ENCODE measurements around the gene SPECC1L.
A peak's percentile ranks its signal among the peaks of the same experiment; 100 is the strongest.

SPECC1L gene

DNA sequence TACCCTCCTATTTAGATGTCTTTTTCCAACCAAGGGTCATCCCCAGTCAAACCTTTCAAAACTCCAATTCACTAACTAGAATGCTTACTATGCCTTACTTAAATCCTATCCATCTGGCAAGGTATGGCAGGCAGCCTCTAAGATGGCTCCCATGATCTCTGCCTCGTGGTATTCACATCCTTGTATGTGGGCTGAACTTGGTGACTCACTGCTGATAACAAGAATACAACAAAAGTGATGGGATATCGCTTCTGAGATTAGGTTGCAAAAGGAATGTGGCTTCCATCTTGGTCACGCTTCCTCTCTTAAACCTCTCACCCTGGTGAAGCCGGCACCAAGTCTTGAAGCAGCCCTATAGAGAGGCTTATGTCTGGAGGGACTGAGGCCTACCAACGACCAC lies 194.9 kb downstream of the SPECC1L start:
- no peak overlapping the region for H3K4me3 ChIP-seq (replicated peaks in 1 of 2; ENCODE audit: low read depth in 2 of 2, low read length in 2 of 2)
- TF ChIP-seq, protein P1, sequence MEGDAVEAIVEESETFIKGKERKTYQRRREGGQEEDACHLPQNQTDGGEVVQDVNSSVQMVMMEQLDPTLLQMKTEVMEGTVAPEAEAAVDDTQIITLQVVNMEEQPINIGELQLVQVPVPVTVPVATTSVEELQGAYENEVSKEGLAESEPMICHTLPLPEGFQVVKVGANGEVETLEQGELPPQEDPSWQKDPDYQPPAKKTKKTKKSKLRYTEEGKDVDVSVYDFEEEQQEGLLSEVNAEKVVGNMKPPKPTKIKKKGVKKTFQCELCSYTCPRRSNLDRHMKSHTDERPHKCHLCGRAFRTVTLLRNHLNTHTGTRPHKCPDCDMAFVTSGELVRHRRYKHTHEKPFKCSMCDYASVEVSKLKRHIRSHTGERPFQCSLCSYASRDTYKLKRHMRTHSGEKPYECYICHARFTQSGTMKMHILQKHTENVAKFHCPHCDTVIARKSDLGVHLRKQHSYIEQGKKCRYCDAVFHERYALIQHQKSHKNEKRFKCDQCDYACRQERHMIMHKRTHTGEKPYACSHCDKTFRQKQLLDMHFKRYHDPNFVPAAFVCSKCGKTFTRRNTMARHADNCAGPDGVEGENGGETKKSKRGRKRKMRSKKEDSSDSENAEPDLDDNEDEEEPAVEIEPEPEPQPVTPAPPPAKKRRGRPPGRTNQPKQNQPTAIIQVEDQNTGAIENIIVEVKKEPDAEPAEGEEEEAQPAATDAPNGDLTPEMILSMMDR (IDR thresholded peaks at IDR 0.05; ENCODE audit: low read depth, low read length): no peak
- peak; percentile 56 to 69 for DNase-seq (ENCODE audit: low read depth in 2 of 2)

DNA sequence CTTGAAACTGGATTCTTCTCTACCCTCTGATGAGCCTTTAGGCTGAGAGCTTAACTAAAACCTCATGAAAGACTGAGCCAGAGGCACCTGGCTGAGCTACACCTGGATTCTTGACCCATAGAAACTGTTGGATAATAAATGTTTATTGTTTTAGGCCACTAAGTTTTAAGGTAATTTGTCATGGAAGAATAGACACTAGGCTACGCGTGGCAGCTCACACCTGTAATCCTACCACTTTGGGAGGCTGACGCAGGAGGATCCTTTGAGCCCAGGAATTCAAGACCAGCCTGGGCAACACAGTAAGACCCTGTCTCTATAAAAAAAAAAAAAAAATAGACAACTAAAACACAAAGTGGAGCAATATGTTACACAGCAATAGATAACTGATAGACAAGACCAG lies 195.3 kb downstream of the SPECC1L start:
- TF ChIP-seq, protein P1 (IDR thresholded peaks at IDR 0.05; ENCODE audit: low read depth, low read length): no peak
- H3K4me3 ChIP-seq (replicated peaks in 1 of 2; ENCODE audit: low read depth in 2 of 2, low read length in 2 of 2): no peak overlapping the region
- DNase-seq (ENCODE audit: low read depth in 2 of 2): no peak

DNA sequence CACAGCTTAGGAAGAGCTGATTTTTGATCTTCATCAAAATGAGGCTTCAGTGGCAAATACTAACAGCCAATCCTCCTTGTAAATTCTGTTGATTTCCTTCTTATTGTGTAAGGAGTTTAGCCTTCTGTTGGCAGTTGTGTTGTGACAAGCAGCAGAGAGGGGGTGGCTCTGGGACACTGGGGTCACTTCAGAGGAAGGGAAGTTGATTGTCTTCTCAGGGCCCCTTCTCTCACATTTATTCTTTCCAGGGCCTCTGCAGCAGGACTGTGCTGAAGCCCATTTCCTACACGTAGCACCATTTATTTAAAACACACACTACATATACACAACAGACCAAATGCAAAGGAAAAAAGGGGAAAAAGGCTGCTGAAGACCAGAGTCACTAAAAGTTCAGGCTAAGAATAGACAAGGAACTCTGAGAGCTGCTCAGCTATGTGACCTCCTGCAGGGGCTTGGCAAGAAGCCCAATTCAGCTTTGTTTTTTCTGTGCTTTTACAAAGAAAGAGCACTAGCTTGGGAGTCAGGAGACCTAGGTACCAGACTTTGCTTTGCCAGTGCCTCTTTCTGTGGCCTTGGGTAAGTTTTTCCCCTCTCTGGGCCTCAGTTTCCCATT lies 196.2 kb downstream of the SPECC1L start:
- no peak overlapping the region for H3K4me3 ChIP-seq (replicated peaks in 1 of 2; ENCODE audit: low read depth in 2 of 2, low read length in 2 of 2)
- TF ChIP-seq, protein P1 (IDR thresholded peaks at IDR 0.05; ENCODE audit: low read depth, low read length): no peak
- peak; percentile 79 to 90 for DNase-seq (ENCODE audit: low read depth in 2 of 2)

DNA sequence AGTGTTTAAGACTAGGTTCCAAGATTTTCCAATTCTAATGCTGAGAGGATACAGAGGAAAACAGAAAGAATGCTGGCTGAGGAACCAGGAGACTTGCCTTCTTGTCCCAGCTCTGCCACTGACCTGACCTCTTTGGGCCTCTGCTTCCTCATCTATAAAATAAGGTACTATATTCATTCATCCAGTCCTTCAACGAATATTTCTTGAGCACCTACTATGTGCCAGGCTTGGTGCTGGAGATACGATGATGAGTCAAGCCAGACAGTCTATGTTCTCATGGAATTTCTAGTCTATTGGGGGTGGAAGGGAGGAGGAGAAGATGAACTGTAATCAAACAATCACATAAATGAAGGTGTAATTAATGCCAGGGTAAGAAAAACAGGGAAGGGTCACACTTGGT lies 196.7 kb downstream of the SPECC1L start:
- no peak for DNase-seq (ENCODE audit: low read depth in 2 of 2)
- TF ChIP-seq, protein P1 (IDR thresholded peaks at IDR 0.05; ENCODE audit: low read depth, low read length): no peak
- no peak overlapping the region for H3K4me3 ChIP-seq (replicated peaks in 1 of 2; ENCODE audit: low read depth in 2 of 2, low read length in 2 of 2)

Data from cardiac fibroblast (primary cell).